WTC11 (cell line): ENCODE results near the gene NEK6.

ENCODE experiments used
- ELF4 ChIP-seq: sonication (generic); formaldehyde crosslinking; IDR thresholded peaks from 2 replicates; pipeline ENCODE4 v1.8.1; 2022; ENCODE audit warnings: low read depth, mild to moderate bottlenecking, moderate library complexity, missing genetic modification reagents
- ZNF416 ChIP-seq: fragments of 250-450 bp; sonication (Bioruptor Pico); IDR thresholded peaks from 2 replicates; pipeline ENCODE4 v1.9.0; 2021; ENCODE audit warnings: mild to moderate bottlenecking, inconsistent platforms

DNA sequence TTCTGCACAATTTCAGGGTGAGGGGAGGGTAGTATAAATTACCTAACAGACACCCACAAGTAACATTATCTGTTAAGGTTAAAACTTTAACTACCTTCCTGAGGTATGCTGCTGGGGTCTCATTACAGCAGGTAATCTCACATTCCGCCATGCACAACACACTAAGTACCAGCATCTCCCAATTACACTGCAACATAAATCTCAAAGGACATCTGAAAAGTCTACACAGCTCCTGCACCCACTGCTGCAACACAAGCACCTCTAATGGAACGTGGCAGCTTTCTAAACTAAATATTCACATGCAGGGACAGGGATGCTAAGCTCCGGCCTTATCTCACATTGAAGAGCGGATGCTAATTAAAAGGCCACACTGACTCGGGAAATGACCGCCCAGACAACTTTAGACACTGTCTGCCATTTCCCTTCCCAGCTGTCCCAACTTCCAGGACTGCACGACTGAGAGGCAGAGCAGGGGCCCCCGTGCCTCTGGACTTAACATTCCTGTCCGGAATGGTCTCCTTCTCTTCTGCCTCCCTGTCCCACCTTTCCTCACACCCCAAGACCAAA is 111.6 kb downstream of the NEK6 start:
- TF ChIP-seq ZNF416 (no peak), ELF4 (CRISPR knock-in tag) (no peak)
